ENCODE results near the gene DSCAML1.

GRCh38 chr11:117387992-117388755 is 408.8 kb downstream of the DSCAML1 start:
- TF ChIP-seq POLR2AphosphoS5 (IDR thresholded peaks at IDR 0.05; ENCODE audit: low read depth, low read length) (no peak), TAF1 (IDR thresholded peaks at IDR 0.05; ENCODE audit: borderline replicate concordance, insufficient read depth, low read length) (no peak)
